MM.1S (cell line): ENCODE data around the gene ATAD3C.
A peak's percentile ranks its signal among the peaks of the same experiment; 100 is the strongest.

Experiments
- DNase-seq: peaks from one replicate; pipeline ENCODE4 v3.0.0-alpha.2; 2015
- H2AFZ ChIP-seq: fragments of 300-600 bp; sonication (generic); 2 replicates; pipeline ENCODE4 v1.6.0; 2016; ENCODE audit warnings: antibody characterized with exemption, low read length
- H3F3A ChIP-seq: fragments of 300-600 bp; sonication (generic); 2 replicates; pipeline ENCODE4 v1.6.1; 2016; ENCODE audit warnings: mild to moderate bottlenecking, antibody characterized with exemption, low read length, moderate library complexity, mixed read lengths; ENCODE audit not compliant: insufficient read depth
- H3K27ac ChIP-seq: fragments of 300-600 bp; sonication (generic); 2 replicates; pipeline ENCODE4 v1.5.1; 2016; ENCODE audit warnings: mild to moderate bottlenecking, low read length
- H3K27me3 ChIP-seq: fragments of 300-600 bp; sonication (generic); replicated peaks from 2 replicates; pipeline ENCODE4 v1.6.0; 2016; ENCODE audit warnings: low read length; ENCODE audit not compliant: insufficient read depth
- H3K36me3 ChIP-seq: fragments of 300-600 bp; sonication (generic); replicated peaks from 2 replicates; pipeline ENCODE4 v1.6.1; 2016; ENCODE audit warnings: mild to moderate bottlenecking, low read length, mixed read lengths; ENCODE audit not compliant: insufficient read depth
- H3K4me1 ChIP-seq: fragments of 300-600 bp; sonication (generic); 2 replicates; pipeline ENCODE4 v1.6.1; 2016; ENCODE audit warnings: low read length, mixed read lengths
- H3K4me2 ChIP-seq: fragments of 300-600 bp; sonication (generic); 2 replicates; pipeline ENCODE4 v1.6.0; 2016; ENCODE audit warnings: low read depth, low read length
- H3K4me3 ChIP-seq: fragments of 300-600 bp; sonication (generic); 2 replicates; pipeline ENCODE4 v1.5.1; 2016; ENCODE audit warnings: low read length, mixed read lengths
- H3K79me2 ChIP-seq: fragments of 300-600 bp; sonication (generic); 2 replicates; pipeline ENCODE4 v1.6.1; 2016; ENCODE audit warnings: mixed run types, low read length, mixed read lengths
- H3K9ac ChIP-seq: fragments of 300-600 bp; sonication (generic); 2 replicates; pipeline ENCODE4 v1.6.1; 2016; ENCODE audit warnings: low read length, mixed read lengths
- H3K9me2 ChIP-seq: fragments of 300-600 bp; sonication (generic); replicated peaks from 2 replicates; pipeline ENCODE4 v1.6.1; 2016; ENCODE audit warnings: mild to moderate bottlenecking, low read length, mixed read lengths; ENCODE audit not compliant: insufficient read depth
- H3K9me3 ChIP-seq: fragments of 300-600 bp; sonication (generic); replicated peaks from 2 replicates; pipeline ENCODE4 v1.6.1; 2016; ENCODE audit warnings: mild to moderate bottlenecking, low read length, mixed read lengths; ENCODE audit not compliant: insufficient read depth
- H4K20me1 ChIP-seq: fragments of 300-600 bp; sonication (generic); 2 replicates; pipeline ENCODE4 v1.6.1; 2016; ENCODE audit warnings: mild to moderate bottlenecking, low read length, moderate library complexity, mixed read lengths; ENCODE audit not compliant: insufficient read depth
- EZH2 ChIP-seq: fragments of 300-600 bp; sonication (generic); optimal IDR thresholded peaks from 2 replicates; pipeline ENCODE3; 2017; ENCODE audit warnings: low read depth, mild to moderate bottlenecking, antibody characterized with exemption, low read length, mixed read lengths
- EZH2phosphoT487 ChIP-seq: fragments of 300-600 bp; sonication (generic); IDR thresholded peaks from 2 replicates; pipeline ENCODE4 v1.6.1; 2018; ENCODE audit warnings: antibody characterized with exemption, low read length
- TF ChIP-seq, protein P1 (sequence below): fragments of 300-600 bp; sonication (generic); IDR thresholded peaks from 2 replicates; pipeline ENCODE4 v1.5.1; 2016; ENCODE audit warnings: antibody characterized with exemption, low read length, mixed read lengths

ATAD3C gene, protein sequence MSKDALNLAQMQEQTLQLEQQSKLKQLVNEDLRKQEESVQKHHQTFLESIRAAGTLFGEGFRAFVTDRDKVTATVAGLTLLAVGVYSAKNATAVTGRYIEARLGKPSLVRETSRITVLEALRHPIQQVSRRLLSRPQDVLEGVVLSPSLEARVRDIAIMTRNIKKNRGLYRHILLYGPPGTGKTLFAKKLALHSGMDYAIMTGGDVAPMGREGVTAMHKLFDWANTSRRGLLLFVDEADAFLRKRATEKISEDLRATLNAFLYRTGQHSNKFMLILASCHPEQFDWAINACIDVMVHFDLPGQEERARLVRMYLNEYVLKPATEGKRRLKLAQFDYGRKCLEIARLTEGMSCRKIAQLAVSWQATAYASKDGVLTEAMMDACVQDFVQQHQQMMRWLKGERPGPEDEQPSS

DNA sequence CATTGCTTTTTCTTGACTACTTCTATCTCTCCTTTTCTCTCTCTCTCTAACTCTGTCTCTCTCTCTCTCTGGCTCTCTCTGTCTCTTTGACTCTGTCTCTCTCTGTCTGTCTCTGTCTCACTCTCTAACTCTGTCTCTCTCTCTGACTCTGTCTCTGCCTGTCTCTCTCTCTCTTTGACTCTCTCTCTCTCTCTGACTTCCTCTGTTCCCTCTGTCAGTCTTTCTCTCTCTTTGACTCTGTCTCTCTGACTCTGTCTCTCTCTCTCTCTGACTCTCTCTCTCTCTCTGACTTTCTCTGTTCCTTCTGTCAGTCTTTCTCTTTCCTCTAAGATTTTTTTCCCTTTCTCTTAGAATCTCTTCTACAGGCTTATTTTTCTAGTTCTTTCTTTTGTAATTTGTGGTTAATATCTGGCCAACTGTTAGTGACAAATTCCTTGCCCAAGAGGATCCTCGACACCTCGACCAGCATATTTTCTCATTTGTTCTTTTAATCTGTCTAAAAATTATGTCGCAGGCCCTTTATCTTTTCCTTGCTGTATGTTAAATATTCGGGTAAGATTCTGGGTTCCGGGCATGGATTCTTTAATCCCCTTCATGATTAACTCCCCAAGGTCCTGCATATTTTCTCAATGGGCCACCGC is at the start of gene ATAD3C:
ATAD3C (plus strand) TSS at position 591 of the 641 bp plus-strand sequence. CDS start 995 bp downstream, outside the sequence.
- Histone ChIP-seq H3K36me3 (no peaks in the 10 kb centered on the region), H3K4me2 (no peak within 1 kb of the TSS), H4K20me1 (no peaks in the 10 kb centered on the region), H3K9me3 (no peaks in the 10 kb centered on the region), H3K9me2 (no peaks in the 10 kb centered on the region), H3K27ac (no peak within 1 kb of the TSS), H3K27me3 (peaks cover 44% of the 10 kb centered on the region), H3K79me2 (no peaks in the 10 kb centered on the region), H2AFZ (no peak within 1 kb of the TSS), H3K9ac (no peak within 1 kb of the TSS), H3K4me1 (no peaks in the 10 kb centered on the region), H3F3A (no peaks in the 10 kb centered on the region), H3K4me3 (no peak within 1 kb of the TSS)
- DNase-seq = no peak
- TF ChIP-seq EZH2phosphoT487 = no peak
- TF ChIP-seq, protein P1, sequence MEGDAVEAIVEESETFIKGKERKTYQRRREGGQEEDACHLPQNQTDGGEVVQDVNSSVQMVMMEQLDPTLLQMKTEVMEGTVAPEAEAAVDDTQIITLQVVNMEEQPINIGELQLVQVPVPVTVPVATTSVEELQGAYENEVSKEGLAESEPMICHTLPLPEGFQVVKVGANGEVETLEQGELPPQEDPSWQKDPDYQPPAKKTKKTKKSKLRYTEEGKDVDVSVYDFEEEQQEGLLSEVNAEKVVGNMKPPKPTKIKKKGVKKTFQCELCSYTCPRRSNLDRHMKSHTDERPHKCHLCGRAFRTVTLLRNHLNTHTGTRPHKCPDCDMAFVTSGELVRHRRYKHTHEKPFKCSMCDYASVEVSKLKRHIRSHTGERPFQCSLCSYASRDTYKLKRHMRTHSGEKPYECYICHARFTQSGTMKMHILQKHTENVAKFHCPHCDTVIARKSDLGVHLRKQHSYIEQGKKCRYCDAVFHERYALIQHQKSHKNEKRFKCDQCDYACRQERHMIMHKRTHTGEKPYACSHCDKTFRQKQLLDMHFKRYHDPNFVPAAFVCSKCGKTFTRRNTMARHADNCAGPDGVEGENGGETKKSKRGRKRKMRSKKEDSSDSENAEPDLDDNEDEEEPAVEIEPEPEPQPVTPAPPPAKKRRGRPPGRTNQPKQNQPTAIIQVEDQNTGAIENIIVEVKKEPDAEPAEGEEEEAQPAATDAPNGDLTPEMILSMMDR = no peak
- no peak for TF ChIP-seq EZH2

DNA sequence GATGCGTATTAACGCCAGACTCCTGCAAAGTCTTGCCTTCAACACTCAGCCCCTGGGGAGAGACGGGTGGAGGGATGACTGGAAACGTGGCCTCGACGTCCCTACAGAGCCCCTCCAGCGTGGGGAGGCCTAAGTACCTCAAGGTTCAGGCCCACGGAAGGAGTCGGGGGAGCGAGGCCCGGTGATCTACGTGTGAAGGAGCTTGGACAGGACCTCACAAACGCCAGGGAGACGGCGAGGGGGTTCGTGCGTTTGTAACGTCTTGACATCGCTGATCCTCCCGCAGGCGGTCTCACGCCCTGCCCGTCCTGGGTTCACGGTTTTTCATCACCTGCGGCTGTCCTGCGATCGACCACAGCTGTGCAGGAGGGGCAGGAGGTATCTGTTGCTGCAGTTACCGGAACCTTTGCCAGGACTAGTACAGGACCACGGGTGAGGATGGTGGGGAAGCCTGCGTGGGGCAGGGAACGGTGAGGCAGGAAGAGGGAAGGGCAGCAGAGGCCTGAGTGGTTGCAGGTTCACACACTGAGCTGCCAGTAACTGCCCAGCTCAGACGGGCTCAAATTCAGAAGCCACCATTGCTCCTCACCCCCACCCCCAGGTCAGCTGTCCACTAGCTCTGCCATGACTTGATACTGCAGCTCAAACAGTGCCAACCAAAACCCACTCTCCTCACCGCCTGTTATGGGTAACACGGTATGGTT is 49.5 kb upstream of the ATAD3C start:
- Histone ChIP-seq H3K9ac (peak overlapping the region; percentile 95), H4K20me1 (no peaks in the 10 kb centered on the region), H3K27me3 (no peaks in the 10 kb centered on the region), H3K4me2 (peak overlapping the region; percentile 89), H3K4me1 (peaks cover 14% of the 10 kb centered on the region), H3K9me2 (no peaks in the 10 kb centered on the region), H3K4me3 (peak overlapping the region; percentile 100), H3K36me3 (peaks cover 11% of the 10 kb centered on the region), H3K9me3 (no peaks in the 10 kb centered on the region), H3K79me2 (peaks cover 82% of the 10 kb centered on the region), H3F3A (peaks cover 13% of the 10 kb centered on the region), H2AFZ (peak overlapping the region; percentile 83), H3K27ac (peak overlapping the region; percentile 61; the same call in 1 of the 2 replicates)
- peak; percentile 35 for DNase-seq
- TF ChIP-seq EZH2 (no peak), EZH2phosphoT487 (no peak)
- TF ChIP-seq, protein P1 = no peak

DNA sequence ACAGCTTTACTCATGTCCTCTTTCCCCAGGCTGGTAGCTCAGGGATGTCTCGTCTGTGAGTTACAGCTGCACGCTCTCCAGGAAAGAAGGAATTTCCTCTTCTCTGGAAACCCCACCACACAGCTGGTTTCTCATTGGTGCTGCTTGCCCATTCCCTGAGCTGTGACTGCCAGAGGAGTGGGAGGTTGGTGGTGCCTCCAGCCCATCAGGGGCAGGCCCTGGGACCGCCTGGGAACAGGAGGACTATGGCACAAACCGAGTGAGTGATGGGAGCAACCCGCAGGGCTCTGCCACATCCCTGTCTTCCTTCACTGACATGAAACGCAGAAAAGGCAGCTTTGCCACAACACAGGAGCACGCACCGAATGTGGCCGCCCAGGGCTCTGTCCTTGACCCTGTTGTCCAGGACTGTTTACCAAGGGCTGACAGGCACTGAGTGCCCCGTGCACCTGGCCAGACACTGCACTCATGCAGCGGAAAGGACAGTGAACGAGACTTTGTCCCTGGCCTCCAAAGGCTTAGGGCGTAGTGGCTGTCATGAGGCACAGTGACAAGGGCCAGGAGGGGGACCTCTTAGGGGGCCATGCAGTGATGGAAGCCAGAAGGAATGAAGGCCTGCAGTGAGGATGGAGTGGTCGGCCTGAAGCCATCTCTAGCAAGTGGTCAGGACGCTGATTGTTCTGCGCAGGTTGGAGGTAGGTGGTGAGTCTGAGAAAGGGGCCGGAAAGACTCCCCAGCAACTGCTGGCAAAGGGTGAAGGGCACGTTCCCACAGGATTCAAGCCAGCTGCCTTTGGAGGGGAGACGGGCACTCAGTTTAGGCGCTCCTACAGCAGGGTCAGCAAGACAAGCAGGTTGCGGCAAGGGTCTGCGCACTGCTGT is 48.7 kb upstream of the ATAD3C start:
- Histone ChIP-seq H3K9me3 (no peaks in the 10 kb centered on the region), H3K4me1 (peaks cover 14% of the 10 kb centered on the region), H3K4me2 (peak overlapping the region; percentile 89), H3K36me3 (peaks cover 16% of the 10 kb centered on the region), H4K20me1 (no peaks in the 10 kb centered on the region), H3K27ac (no peak overlapping the region), H3K9ac (peak overlapping the region; percentile 95; the same call in 1 of the 2 replicates), H3K79me2 (peaks cover 82% of the 10 kb centered on the region), H3K9me2 (no peaks in the 10 kb centered on the region), H3K4me3 (peak overlapping the region; percentile 100), H2AFZ (no peak overlapping the region), H3F3A (peaks cover 13% of the 10 kb centered on the region), H3K27me3 (no peaks in the 10 kb centered on the region)
- no peak for DNase-seq
- no peak for TF ChIP-seq EZH2phosphoT487
- no peak for TF ChIP-seq EZH2
- TF ChIP-seq, protein P1 = no peak
